Right lobe of liver (tissue), 6 donors: ENCODE results near the gene GAPVD1. TPM values are rescaled to one million over a fixed set of nuclear protein-coding genes. Genes with fewer than 3 reads are reported as not detected.
"Not testable (repeated sequence)": the region's sequence is repeated elsewhere in the genome, so short reads cannot be mapped to it uniquely, and the experiment has no call there.

Experiments used
- ATAC-seq, 4 donors: fragments of 200-7000 bp; cut with Tn5 transposase; one replicate each; pipeline ENCODE4 v1.9.1; 2020; ENCODE audit warnings: mild to moderate bottlenecking in 4 of 4, moderate library complexity in 4 of 4
- DNase-seq, 3 donors: peaks; one replicate each; pipeline ENCODE4 v3.0.0-alpha.2; 2020
- H3K27ac ChIP-seq, 3 donors: fragments of 200-600 bp; one replicate each; pipeline ENCODE4 v1.8.0; 2022
- H3K27me3 ChIP-seq, 2 donors: fragments of 200-600 bp; one replicate each; pipeline ENCODE4 v1.8.0; 2022
- H3K36me3 ChIP-seq, 4 donors: fragments of 200-600 bp; sonication (generic) in 1 of 4; one replicate each; pipeline versions ENCODE4 v1.5.1 to v1.8.0; 2017 to 2022; ENCODE audit warnings: control low read depth in 1 of 4
- H3K4me1 ChIP-seq, 4 donors: fragments of 200-600 bp; sonication (generic) in 1 of 4; one replicate each; pipeline versions ENCODE4 v1.5.1 to v1.8.0; 2017 to 2022; ENCODE audit warnings: control low read depth in 1 of 4
- H3K4me3 ChIP-seq, 3 donors: fragments of 200-600 bp; one replicate each; pipeline ENCODE4 v1.8.0; 2022
- H3K9me3 ChIP-seq, 4 donors: fragments of 200-600 bp; sonication (generic) in 1 of 4; one replicate each; pipeline versions ENCODE4 v1.5.1 to v1.8.0; 2017 to 2022; ENCODE audit warnings: control low read depth in 1 of 4
- POLR2A ChIP-seq: fragments of 450-650 bp; IDR thresholded peaks from one replicate; pipeline ENCODE4 v1.6.1; 2017; ENCODE audit warnings: antibody characterized with exemption, mild to moderate bottlenecking
- WGBS: methylation state at CpG from one replicate; pipeline ENCODE4 v1.1.6; 2018; ENCODE audit warnings: low coverage, low lambda C conversion rate; ENCODE audit not compliant: insufficient coverage; ENCODE audit errors: missing lambda C conversion rate; 5-methylcytosine and 5-hydroxymethylcytosine counted together
- intact Hi-C, 2 donors: fragments of 100-400 bp; cut with DNase I; formaldehyde crosslinking; loops; one replicate each; pipeline versions ENCODE4 v1.11.2 to v1.14.1; 2022
- long read RNA-seq: library from polyadenylated mRNA; unstranded; transcript quantifications from one replicate; pipeline ENCODE4 v2.0.0, GENCODE V29; 2019
- total RNA-seq, 6 experiments: library from RNA; depleted of rRNA in 2 of 6; stranded (reverse); fragments of >200 nt in 2 of 6; fragmentation: NEBNext Ultra II Directional in 3 of 6; extraction: Animal tissue kit (Norgen Biotek cat#: 25700) in 3 of 6; gene quantifications; one replicate each; pipeline versions ENCODE4 v1.1.0 to v1.2.4, GENCODE V29; 2016 to 2023
- TF ChIP-seq, protein P1 (sequence below), 4 donors: fragments of 200-600 bp in 3 of 4; fragments of 450-650 bp in 1 of 4; IDR thresholded peaks; one replicate each; pipeline versions ENCODE4 v1.5.1 to v1.8.0; 2016 to 2022; ENCODE audit warnings: antibody characterized with exemption in 4 of 4, mild to moderate bottlenecking in 2 of 4
- donor health status: DM: no; HTN: yes; CAD: no.
- donor health status: DM: no; HTN: no; CAD: no.
- donor health status: DM: no; HTN: no; CAD: no.
- donor health status: DM: no; HTN: yes; CAD: no.
- donor health status: DM: no; HTN: yes; CAD: no.

GAPVD1 gene, protein sequence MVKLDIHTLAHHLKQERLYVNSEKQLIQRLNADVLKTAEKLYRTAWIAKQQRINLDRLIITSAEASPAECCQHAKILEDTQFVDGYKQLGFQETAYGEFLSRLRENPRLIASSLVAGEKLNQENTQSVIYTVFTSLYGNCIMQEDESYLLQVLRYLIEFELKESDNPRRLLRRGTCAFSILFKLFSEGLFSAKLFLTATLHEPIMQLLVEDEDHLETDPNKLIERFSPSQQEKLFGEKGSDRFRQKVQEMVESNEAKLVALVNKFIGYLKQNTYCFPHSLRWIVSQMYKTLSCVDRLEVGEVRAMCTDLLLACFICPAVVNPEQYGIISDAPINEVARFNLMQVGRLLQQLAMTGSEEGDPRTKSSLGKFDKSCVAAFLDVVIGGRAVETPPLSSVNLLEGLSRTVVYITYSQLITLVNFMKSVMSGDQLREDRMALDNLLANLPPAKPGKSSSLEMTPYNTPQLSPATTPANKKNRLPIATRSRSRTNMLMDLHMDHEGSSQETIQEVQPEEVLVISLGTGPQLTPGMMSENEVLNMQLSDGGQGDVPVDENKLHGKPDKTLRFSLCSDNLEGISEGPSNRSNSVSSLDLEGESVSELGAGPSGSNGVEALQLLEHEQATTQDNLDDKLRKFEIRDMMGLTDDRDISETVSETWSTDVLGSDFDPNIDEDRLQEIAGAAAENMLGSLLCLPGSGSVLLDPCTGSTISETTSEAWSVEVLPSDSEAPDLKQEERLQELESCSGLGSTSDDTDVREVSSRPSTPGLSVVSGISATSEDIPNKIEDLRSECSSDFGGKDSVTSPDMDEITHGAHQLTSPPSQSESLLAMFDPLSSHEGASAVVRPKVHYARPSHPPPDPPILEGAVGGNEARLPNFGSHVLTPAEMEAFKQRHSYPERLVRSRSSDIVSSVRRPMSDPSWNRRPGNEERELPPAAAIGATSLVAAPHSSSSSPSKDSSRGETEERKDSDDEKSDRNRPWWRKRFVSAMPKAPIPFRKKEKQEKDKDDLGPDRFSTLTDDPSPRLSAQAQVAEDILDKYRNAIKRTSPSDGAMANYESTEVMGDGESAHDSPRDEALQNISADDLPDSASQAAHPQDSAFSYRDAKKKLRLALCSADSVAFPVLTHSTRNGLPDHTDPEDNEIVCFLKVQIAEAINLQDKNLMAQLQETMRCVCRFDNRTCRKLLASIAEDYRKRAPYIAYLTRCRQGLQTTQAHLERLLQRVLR (N-terminal part only)
- total RNA-seq, result 10 to 100 TPM; 15.7 to 24.1 (median 21.1) TPM
- long read RNA-seq, full-length matches to known transcripts, result 1 of 6 reads
- long read RNA-seq, partial matches to known transcripts, result 3 of 6 reads
- long read RNA-seq, other reads (novel, unspliced or antisense), result 2 of 6 reads

- Histone ChIP-seq H3K27ac (peak within 1 kb of the TSS; percentile 59 to 83 (median 82)), H3K9me3 (no peaks in the 10 kb centered on the region), H3K27me3 (no peaks in the 10 kb centered on the region), H3K36me3 (peaks cover 0 to 2% (median 0%) of the 10 kb centered on the region in 4 donors), H3K4me1 (peaks cover 0 to 24% (median 0%) of the 10 kb centered on the region in 4 donors), H3K4me3 (peak within 1 kb of the TSS; percentile 93 to 99 (median 98))
- DNase-seq, result peak; percentile 92
- under 1% methylated on average over 38 of the region's 72 CpGs for WGBS
- ATAC-seq, result peak; percentile 97 to 99 (median 98)
- TF ChIP-seq POLR2A, result peak; percentile 70
- TF ChIP-seq, protein P1, sequence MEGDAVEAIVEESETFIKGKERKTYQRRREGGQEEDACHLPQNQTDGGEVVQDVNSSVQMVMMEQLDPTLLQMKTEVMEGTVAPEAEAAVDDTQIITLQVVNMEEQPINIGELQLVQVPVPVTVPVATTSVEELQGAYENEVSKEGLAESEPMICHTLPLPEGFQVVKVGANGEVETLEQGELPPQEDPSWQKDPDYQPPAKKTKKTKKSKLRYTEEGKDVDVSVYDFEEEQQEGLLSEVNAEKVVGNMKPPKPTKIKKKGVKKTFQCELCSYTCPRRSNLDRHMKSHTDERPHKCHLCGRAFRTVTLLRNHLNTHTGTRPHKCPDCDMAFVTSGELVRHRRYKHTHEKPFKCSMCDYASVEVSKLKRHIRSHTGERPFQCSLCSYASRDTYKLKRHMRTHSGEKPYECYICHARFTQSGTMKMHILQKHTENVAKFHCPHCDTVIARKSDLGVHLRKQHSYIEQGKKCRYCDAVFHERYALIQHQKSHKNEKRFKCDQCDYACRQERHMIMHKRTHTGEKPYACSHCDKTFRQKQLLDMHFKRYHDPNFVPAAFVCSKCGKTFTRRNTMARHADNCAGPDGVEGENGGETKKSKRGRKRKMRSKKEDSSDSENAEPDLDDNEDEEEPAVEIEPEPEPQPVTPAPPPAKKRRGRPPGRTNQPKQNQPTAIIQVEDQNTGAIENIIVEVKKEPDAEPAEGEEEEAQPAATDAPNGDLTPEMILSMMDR (IDR thresholded peaks at IDR 0.05), result peak; percentile 34 to 45 (median 38)
- intact Hi-C loops, result no loop called here
Observed at GRCh38 chr9:125261501-125262293, at the start of gene GAPVD1. GAPVD1 (plus strand) TSS chr9:125261826; CDS start chr9:125298922, 37,096 bp downstream.

GRCh38 chr9:125214186-125214585, 47.4 kb upstream of the GAPVD1 start:
- H3K4me1 ChIP-seq, result peaks cover 0 to 13% (median 0%) of the 10 kb centered on the region in 4 donors
- no peak overlapping the region for H3K4me3 ChIP-seq
- WGBS, result 43% methylated on average over 3 of the region's 5 CpGs
- intact Hi-C loops, result no loop called here
- no peak for TF ChIP-seq POLR2A
- TF ChIP-seq, protein P1 (IDR thresholded peaks at IDR 0.05), result no peak
- no peaks in the 10 kb centered on the region for H3K9me3 ChIP-seq
- peak in 2 of 4 donors; percentile 35 to 74 for ATAC-seq
- H3K27ac ChIP-seq, result no peak overlapping the region
- peaks cover 0 to 18% (median 5%) of the 10 kb centered on the region in 4 donors for H3K36me3 ChIP-seq
- no peaks in the 10 kb centered on the region for H3K27me3 ChIP-seq
- no peak for DNase-seq

- ATAC-seq (no peak), DNase-seq (no peak)
- no peaks in the 10 kb centered on the region for H3K9me3 ChIP-seq
- peaks cover 0 to 35% (median 7%) of the 10 kb centered on the region in 4 donors for H3K36me3 ChIP-seq
- no peak for TF ChIP-seq POLR2A
- TF ChIP-seq, protein P1 (IDR thresholded peaks at IDR 0.05), result no peak
- H3K4me1 ChIP-seq, result peaks cover 0 to 8% (median 0%) of the 10 kb centered on the region in 4 donors
- intact Hi-C loops, result no loop called here
- no peak overlapping the region for H3K27ac ChIP-seq
- 100% methylated on average over 3 of the region's 3 CpGs for WGBS
- no peak overlapping the region for H3K4me3 ChIP-seq
- H3K27me3 ChIP-seq, result no peaks in the 10 kb centered on the region
Observed at GRCh38 chr9:125218621-125219020, 43.0 kb upstream of the GAPVD1 start.

DNA sequence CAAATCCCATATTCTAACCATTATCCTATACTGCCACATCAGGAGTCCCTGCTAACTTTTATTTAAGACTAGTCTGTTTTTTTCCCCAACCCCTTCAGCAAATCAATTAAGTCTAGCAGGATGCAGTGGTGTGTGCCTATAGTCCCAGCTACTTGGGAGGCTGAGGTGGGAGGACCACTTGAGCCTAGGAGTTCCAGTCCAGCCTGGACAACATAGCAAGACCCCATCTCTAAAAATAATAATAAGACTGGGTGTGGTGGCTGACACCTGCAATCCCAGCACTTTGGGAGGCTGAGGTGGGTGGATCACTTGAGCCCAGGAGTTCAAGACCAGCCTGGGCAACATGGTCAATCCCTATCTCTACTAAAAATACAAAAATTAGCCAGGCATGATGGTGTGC, 36.8 kb upstream of the GAPVD1 start:
- H3K27ac ChIP-seq, DNase-seq, H3K27me3 ChIP-seq, H3K4me1 ChIP-seq, ATAC-seq, H3K9me3 ChIP-seq, intact Hi-C loops, H3K4me3 ChIP-seq: not testable (repeated sequence)
- H3K36me3 ChIP-seq, result peaks cover 0 to 40% (median 9%) of the 10 kb centered on the region in 4 donors
